Measurements from ENCODE around the gene GALNTL6. TPM values are rescaled to one million over a fixed set of nuclear protein-coding genes. Genes with fewer than 3 reads are reported as not detected.

Gene GALNTL6
- total RNA-seq, 1 experiment from 2014 or later, result not detected

GRCh38 chr4:172163215-172163614, 350.0 kb downstream of the GALNTL6 start:
- CTCF ChIA-PET, result no interaction called here
- H3K4me1 Mint-ChIP-seq (ENCODE audit: insufficient read depth, unreplicated experiment), result no peaks in the 10 kb centered on the region
- no peaks in the 10 kb centered on the region for H3K36me3 Mint-ChIP-seq (ENCODE audit: insufficient read depth, unreplicated experiment)
- peaks cover 62% of the 10 kb centered on the region for H3K27me3 Mint-ChIP-seq (ENCODE audit: insufficient read depth, unreplicated experiment)
- no peaks in the 10 kb centered on the region for H3K9me3 Mint-ChIP-seq (ENCODE audit: unreplicated experiment)
- no peak for TF ChIP-seq CTCF (IDR thresholded peaks at IDR 0.05; ENCODE audit: unreplicated experiment)
- POLR2A ChIA-PET, result no interaction called here
- intact Hi-C loops (cut with micrococcal nuclease), result no loop called here
- DNase-seq (ENCODE audit: unreplicated experiment), result no peak
- no peak overlapping the region for H3K27ac Mint-ChIP-seq (ENCODE audit: low read depth, unreplicated experiment)
- BruUV-seq (replicated peaks), result no TSS peak
- H3K4me3 Mint-ChIP-seq (ENCODE audit: unreplicated experiment), result no peak overlapping the region

DNA sequence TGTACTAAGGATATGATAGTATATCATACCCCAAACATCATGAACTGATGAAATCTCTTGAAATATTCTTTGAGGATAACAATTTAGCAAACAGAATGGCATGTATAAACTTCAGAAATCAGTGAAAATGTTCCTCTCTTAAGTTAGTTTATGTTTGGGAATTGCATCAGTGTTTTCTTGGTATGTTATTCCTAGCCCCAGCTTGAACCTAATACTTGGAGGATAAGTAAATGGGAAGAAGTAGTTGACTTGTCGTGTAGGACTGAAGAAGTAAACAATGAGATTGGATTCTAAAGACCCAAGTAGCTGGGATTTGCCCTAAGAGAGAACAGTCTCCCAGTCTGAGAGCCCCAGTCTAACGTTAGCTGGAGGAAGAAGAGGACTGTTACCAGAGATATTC, 355.7 kb downstream of the GALNTL6 start:
- Mint-ChIP-seq H3K27me3 (ENCODE audit: insufficient read depth, unreplicated experiment) (peaks cover 59% of the 10 kb centered on the region), H3K4me1 (ENCODE audit: insufficient read depth, unreplicated experiment) (no peaks in the 10 kb centered on the region), H3K9me3 (ENCODE audit: unreplicated experiment) (no peaks in the 10 kb centered on the region), H3K4me3 (ENCODE audit: unreplicated experiment) (no peak overlapping the region), H3K36me3 (ENCODE audit: insufficient read depth, unreplicated experiment) (no peaks in the 10 kb centered on the region), H3K27ac (ENCODE audit: low read depth, unreplicated experiment) (no peak overlapping the region)
- ChIA-PET POLR2A (no interaction called here), CTCF (no interaction called here)
- intact Hi-C loops (cut with micrococcal nuclease), result no loop called here
- DNase-seq (ENCODE audit: unreplicated experiment), result no peak
- no peak for TF ChIP-seq CTCF (IDR thresholded peaks at IDR 0.05; ENCODE audit: unreplicated experiment)
- BruUV-seq (replicated peaks), result no TSS peak

GRCh38 chr4:172169871-172170270, 356.7 kb downstream of the GALNTL6 start:
- Mint-ChIP-seq H3K27ac (ENCODE audit: low read depth, unreplicated experiment) (no peak overlapping the region), H3K9me3 (ENCODE audit: unreplicated experiment) (no peaks in the 10 kb centered on the region), H3K27me3 (ENCODE audit: insufficient read depth, unreplicated experiment) (peaks cover 66% of the 10 kb centered on the region), H3K36me3 (ENCODE audit: insufficient read depth, unreplicated experiment) (no peaks in the 10 kb centered on the region), H3K4me3 (ENCODE audit: unreplicated experiment) (no peak overlapping the region), H3K4me1 (ENCODE audit: insufficient read depth, unreplicated experiment) (no peaks in the 10 kb centered on the region)
- ChIA-PET CTCF (no interaction called here), POLR2A (no interaction called here)
- no TSS peak for BruUV-seq (replicated peaks)
- TF ChIP-seq CTCF (IDR thresholded peaks at IDR 0.05; ENCODE audit: unreplicated experiment), result no peak
- intact Hi-C loops (cut with micrococcal nuclease), result no loop called here
- DNase-seq (ENCODE audit: unreplicated experiment), result no peak

DNA sequence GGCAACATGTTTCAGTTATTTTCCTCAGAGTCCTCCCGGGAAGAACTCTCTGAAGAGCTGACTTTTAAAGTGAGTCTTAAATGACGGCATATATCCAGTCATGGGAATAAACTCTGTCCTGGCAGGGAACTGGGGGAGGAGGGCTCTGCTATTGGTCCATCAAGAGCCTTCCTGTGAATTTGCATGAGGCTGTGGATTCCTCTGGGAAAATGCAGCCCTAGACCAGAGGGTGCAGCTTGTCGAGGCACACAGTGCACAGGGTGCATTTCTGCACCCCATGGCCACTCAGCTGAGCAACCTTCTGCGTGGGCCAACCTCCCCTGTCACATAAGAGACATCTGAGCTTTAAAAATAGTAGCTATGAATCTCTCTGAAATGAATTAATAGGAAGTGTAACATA, 360.0 kb downstream of the GALNTL6 start:
- intact Hi-C loops (cut with micrococcal nuclease), result no loop called here
- H3K27me3 Mint-ChIP-seq (ENCODE audit: insufficient read depth, unreplicated experiment), result peaks cover 55% of the 10 kb centered on the region
- H3K9me3 Mint-ChIP-seq (ENCODE audit: unreplicated experiment), result no peaks in the 10 kb centered on the region
- DNase-seq (ENCODE audit: unreplicated experiment), result no peak
- CTCF ChIA-PET, result interaction anchor here (0.6 kb wide), 1 partner anchor 30 kb away, joined by 4 read pairs; no protein-coding TSS in a partner anchor
- no peak for TF ChIP-seq CTCF (IDR thresholded peaks at IDR 0.05; ENCODE audit: unreplicated experiment)
- no TSS peak for BruUV-seq (replicated peaks)
- H3K27ac Mint-ChIP-seq (ENCODE audit: low read depth, unreplicated experiment), result no peak overlapping the region
- H3K4me3 Mint-ChIP-seq (ENCODE audit: unreplicated experiment), result no peak overlapping the region
- POLR2A ChIA-PET, result interaction anchor here (0.6 to 1.1 kb wide), 2 partner anchors 9 to 102 kb away, joined by 4 read pairs; no protein-coding TSS in a partner anchor
- no peaks in the 10 kb centered on the region for H3K4me1 Mint-ChIP-seq (ENCODE audit: insufficient read depth, unreplicated experiment)
- H3K36me3 Mint-ChIP-seq (ENCODE audit: insufficient read depth, unreplicated experiment), result no peaks in the 10 kb centered on the region
